GM19463 (cell line): ENCODE data around the gene GPR162.
A peak's percentile ranks its signal among the peaks of the same experiment; 100 is the strongest.
"Not testable (repeated sequence)": the region's sequence is repeated elsewhere in the genome, so short reads cannot be mapped to it uniquely, and the experiment has no call there.

Source experiments
- ATAC-seq: cut with Tn5 transposase; IDR thresholded peaks from one replicate; pipeline ENCODE4 v1.9.1; 2021; ENCODE audit warnings: mild to moderate bottlenecking, moderate library complexity; ENCODE audit not compliant: unreplicated experiment

GPR162 gene

GRCh38 chr12:6852651-6853354 is 31.2 kb downstream of the GPR162 start:
- no peak for ATAC-seq

GRCh38 chr12:6853626-6854025 is 32.0 kb downstream of the GPR162 start:
- ATAC-seq, result no peak

- ATAC-seq, result no peak
These were observed 32.4 kb downstream of the GPR162 start for GRCh38 chr12:6854036-6854435.

- no peak for ATAC-seq
These were observed 33.7 kb downstream of the GPR162 start for GRCh38 chr12:6855322-6855721.

GRCh38 chr12:6858799-6859198 is 37.2 kb downstream of the GPR162 start:
- no peak for ATAC-seq

- ATAC-seq, result no peak
These were observed 38.5 kb downstream of the GPR162 start for GRCh38 chr12:6860116-6860515.

GRCh38 chr12:6860942-6861341 is 39.3 kb downstream of the GPR162 start:
- ATAC-seq, result no peak

GRCh38 chr12:6861391-6861790 is 39.8 kb downstream of the GPR162 start:
- ATAC-seq, result no peak

- ATAC-seq, result no peak
These were observed 41.4 kb downstream of the GPR162 start for GRCh38 chr12:6863033-6863432.

- ATAC-seq, result no peak
These were observed 42.1 kb downstream of the GPR162 start for GRCh38 chr12:6863586-6864321.

GRCh38 chr12:6865307-6865706 is 43.7 kb downstream of the GPR162 start:
- ATAC-seq, result not testable (repeated sequence)

- no peak for ATAC-seq
These were observed 44.7 kb downstream of the GPR162 start for GRCh38 chr12:6866163-6866919.

GRCh38 chr12:6866920-6867412 is 45.3 kb downstream of the GPR162 start:
- ATAC-seq, result peak; percentile 13

GRCh38 chr12:6867413-6868210 is 46.0 kb downstream of the GPR162 start, which contains the start of gene TPI1:
TPI1 (plus strand) TSS chr12:6867531; CDS start chr12:6867567, 36 bp downstream.
- peak; percentile 68 for ATAC-seq

GRCh38 chr12:6868211-6869048 is 46.8 kb downstream of the GPR162 start:
- no peak for ATAC-seq

- no peak for ATAC-seq
These were observed 47.7 kb downstream of the GPR162 start for GRCh38 chr12:6869049-6870021.

- not testable (repeated sequence) for ATAC-seq
These were observed 48.7 kb downstream of the GPR162 start for GRCh38 chr12:6870304-6870703.
